Right hindlimb (tissue), 1 donor: ENCODE measurements around the gene VPS33B.
"Not testable (repeated sequence)": the region's sequence is repeated elsewhere in the genome, so short reads cannot be mapped to it uniquely, and the experiment has no call there.

Source experiments
- DNase-seq: peaks from one replicate; pipeline ENCODE4 v3.0.0-alpha.2; 2018

Gene VPS33B

DNA sequence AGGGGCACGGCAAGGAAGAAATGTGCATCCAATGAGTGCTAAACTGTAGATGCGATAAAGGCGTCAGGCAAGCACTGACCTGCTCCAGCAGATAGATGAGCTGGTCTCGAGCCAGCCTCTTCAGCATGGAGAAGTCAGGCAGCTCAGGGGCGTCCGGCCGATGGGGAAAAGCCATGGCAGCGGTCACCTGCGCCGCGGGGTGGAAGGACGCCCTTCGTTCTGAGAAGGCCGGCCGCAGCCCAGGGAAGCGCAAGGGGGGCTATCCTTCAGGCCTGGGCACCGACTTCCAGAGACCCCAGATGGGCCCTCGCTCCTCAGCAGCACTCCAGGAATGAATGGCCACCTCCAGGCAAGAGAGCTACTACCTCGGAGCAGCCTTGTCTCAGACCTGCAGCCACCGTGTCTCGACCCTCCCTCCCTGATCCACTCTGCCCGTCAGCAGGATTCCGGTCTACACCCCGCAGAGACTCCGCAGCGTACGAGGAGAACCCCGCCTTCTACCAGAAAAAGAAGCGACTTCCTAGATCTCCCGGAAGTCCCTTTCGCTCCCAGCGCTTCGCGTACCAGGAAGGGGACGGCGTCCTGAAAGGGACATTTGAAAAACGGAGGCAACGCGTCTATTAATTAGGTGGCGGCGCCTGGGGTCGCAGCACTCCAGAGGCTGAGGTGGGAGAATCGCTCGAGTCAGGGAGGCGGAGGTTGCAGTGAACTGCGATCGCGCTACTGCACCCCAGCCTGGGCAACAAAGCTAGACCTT, at the start of gene VPS33B:
VPS33B (minus strand) TSS at position 520 of the 757 bp plus-strand sequence; CDS start at position 175, 345 bp downstream.
- DNase-seq: peak; percentile 88

DNA sequence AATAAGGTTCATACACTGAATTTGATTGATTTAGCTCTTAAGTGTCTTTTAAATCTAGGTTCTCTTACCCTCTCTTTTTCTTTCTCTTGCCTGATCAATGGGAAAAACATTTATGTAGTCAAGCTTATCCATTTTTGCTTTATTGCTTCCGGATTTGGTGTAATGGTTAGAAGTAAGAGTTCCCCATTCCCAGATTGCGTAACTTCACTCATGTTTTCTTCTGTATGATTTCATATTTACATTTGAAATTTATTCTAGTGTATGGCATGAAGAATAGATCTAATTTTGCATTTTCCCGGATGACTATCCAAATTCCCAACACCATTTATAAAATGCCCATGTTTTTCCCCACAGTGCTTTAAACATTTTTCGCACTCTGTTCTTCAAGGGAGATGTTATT, 49.8 kb upstream of the VPS33B start:
- DNase-seq: no peak

DNA sequence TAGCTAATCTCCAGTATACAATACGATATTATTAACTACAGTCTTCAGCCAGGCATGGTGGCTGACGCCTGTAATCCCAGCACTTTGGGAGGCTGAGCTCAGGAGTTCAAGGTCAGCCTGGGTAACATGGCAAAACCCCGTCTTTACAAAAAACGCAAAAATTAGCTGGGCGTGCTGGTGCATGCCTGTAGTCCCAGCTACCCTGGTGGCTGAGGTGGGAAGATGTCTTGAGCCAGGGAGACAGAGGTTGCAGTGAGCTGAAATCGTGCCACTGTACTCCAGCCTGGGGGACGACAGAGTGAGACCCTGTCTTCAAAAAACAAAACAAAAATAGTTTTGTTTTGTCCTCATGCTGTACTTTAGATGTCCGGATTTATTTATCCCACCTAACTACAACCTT, 48.5 kb upstream of the VPS33B start:
- no peak for DNase-seq

DNA sequence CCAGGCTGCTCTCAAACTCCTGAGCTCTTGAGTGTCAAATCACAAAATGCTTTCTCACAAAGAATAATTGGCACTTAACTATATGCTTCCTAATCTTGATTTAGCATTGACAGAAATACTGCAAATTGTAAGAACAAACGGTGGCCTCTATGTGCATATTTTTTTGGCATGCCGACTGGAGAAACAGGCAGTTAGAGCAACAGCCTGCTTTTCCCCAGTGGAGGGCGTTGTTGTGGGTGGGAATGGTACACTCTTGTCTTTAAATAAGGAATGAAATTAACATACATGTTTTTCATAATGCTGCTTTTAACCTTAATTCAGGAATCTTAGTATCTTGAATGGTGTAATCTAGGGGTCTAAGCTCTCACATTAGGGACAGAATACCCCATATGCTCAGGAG, 46.6 kb upstream of the VPS33B start:
- no peak for DNase-seq

DNA sequence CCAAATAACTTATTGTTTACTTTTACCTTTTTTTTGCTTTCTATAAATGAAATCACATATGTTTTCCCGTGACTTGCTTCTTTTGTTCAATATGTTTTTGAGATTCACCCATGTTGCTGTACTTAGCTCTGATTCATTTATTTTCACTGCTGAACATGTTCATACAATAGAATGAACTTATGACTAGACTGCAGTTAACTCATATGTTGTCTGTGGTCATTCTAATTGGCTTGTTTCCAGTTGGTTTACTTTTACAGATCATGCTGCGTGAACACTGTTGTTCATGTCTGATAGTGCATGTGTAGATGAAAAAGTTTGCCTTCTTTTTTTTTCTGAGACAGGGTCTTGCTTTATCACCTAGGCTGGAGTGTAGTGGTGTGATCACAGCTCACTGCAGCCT, 46.0 kb upstream of the VPS33B start:
- DNase-seq: no peak

DNA sequence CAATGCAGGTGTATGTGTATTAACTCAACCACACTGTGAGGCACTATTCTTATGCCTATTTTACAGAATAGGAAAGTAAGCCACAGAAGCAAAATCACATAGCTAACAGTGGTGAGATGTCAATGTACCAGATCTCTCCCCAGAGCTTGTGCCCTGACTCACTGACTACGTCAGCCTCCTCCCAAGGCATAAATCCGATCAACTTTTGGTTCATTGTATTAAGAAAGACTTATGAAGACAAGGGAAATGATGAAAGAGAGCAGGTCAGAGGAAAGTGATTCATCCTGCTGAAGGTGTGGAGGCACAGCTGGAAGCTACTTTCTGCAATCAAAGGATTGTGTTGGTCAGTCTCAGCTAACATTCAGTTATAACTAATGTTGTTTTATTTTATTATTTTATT, 44.6 kb upstream of the VPS33B start:
- no peak for DNase-seq

DNA sequence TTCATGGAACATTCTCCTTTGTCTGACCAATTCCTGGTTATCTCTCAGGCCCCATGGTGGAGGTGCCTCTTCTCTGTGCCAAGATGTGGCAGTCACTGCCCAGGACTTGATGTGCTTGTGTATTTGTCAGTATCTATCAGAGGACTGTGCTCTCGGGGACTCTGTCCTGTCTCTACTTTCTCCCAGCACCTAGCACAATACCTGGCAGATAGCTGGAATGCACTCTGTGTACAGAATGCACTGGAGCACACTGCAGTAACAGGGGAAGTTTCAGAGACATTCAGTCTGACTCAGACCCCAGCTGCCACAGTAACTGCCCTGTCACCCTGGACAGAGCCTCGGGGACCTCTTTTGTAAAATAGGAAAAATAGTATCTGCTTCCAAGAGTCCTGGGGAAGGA, 43.1 kb upstream of the VPS33B start:
- DNase-seq: no peak

DNA sequence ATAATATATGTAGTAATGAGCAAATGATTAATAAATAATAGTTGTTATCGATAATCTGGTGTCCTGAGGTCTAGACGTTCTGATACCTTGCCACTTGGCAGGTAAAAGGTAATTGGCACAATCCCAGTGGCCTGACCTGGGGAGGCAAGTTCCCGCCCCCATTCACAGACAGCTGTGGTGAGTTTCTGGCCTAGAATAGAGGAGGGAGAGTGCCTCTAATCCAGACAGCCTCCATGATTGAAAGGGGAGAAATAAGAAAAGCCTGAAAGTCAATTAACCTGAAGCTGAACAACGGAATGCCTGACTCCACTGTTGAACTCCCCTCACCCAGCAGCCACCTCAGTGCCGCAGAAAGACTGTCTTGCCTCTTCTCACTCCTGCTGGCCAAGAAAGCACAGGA, 39.6 kb upstream of the VPS33B start:
- DNase-seq: no peak

DNA sequence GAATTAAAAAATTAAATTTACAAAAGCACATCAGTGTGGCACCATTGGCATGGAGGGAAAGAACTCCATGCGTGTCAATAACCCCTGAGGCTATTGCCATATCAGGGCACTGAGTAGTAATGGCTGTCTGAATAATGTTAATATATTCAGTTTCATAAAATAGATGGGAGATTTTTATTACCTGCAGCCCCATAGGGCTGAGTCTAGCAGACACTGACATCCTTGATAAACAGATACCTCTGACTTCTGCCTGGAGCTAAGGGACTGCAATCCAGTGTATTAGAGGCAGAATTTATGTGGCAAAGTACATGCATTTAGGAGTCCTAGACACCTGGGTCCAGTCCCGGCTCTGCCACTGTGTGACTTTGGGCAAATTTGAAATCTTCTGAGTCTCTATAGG, 38.8 kb upstream of the VPS33B start:
- no peak for DNase-seq

DNA sequence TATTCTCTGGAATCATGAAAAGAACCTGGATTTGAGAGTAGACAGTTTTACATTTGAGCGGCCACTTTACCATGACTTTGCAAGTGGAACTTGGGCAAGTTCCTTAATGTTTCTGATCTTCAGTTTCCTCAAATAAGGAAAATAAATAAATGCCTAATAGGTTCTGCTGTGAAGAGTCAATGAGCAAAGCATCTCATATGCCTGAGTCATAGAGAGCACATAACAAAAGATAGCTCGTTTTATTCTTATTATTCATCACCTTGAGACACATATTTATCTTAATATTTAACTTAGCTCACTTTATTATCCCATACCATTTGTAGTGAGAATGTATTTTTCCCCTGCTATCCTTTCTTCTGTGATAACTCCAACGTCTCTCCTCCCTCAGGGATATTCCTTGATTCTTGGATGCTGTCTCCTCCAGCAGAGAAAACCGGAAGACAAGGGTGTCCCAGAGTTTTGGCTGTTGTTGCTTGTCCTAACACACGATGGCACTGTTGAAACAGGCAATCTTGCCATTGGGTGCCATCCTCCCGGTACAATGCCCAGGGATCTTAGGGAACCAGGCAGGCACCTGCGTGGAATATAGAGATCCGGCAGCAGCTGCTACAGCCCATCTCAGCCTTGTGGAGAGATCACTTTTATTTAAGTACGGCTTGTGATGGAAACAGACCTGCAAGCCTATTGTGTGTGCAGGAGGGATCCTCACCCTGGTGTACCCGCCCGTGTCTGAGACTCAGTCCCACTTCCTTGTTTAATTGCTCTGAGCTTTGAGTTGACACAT, 33.3 kb upstream of the VPS33B start:
- DNase-seq: peak; percentile 58

DNA sequence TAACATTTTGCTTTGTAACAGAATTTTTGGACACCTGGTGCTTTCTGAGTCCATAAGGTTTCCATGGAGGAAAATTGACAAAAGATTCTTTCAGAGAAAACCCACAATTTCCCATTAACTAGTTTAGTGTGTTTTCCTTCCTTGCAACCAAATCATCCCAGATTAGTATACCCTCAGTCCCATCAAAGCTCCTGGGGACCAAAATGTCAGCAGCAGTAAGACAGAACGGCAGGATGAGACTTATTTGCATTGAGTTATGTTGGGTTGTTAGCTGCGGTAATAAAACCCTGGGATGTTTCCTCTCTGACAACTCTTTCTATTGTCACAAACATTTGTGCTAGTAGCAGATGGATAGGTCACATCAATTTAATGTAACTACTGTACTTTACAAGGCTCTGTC, 32.4 kb upstream of the VPS33B start:
- no peak for DNase-seq

DNA sequence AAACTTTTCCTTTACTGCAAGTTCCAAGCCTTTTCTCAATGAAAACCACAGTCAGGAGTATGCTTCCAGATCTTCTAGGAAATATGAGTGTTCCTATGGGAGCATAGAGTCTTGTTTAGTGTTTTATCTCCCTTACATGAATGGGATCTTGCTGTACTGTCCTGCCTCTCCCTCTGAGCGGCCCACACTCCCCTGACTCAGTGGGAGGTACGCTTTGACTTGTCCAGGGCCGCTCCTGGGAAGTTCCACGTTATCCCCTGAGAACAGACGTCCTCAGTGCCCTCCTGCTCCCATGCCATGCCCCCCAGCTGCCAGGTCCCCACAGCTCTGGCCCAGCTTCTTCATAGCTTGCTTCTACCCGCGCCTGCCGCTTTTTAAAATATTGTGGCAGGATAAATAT, 28.9 kb upstream of the VPS33B start:
- DNase-seq: no peak

DNA sequence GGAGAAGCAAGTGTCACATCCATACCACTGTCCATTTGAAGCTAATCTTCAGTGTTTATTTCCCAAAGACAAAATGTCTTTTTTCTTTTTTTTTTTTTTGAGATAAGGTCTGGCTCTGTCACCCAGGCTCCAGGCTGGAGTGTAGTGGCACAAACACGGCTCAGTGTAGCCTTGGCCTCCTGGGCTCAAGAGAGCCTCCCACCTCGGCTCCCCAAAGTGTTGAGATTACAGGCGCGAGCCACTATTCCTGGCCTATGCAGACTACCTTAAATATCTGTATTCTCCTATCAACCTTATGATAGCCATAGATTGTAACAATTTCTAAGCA, 27.7 kb upstream of the VPS33B start:
- DNase-seq: no peak

DNA sequence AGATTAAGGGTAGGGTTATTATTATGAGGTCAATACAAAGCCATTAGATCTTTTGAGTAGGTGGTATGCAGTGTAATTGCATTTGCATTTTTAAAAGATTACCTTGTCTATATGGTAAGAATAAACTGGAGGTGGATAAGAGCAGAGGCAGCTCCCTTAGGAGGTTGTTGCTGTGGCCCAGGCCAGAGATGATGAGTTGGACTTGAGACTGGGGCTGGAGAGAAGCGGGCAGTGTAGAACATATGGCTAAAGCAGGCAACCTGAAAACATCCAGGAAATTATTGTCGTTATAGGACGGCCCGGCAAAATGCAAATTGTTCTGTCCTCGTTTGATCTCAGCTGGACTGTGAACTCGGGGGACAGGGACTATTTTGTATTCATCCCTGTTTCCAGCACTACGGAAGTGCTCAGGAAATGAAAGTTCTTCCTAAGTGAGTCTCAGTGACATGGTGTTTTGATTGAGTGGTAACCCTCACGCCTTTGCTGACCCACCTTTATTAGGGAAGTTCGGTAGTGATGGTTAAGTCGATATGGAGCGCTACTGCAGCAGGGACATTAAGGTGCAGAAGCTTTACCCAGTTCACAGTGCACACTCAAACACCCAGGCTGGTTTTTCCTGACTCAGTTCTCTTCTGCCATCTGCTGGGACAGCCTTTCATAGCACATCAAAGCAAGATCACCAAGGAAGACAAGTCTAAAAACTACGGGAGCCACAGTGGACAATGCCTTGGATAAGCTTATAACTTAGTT, 27.2 kb upstream of the VPS33B start:
- peak; percentile 71 for DNase-seq

DNA sequence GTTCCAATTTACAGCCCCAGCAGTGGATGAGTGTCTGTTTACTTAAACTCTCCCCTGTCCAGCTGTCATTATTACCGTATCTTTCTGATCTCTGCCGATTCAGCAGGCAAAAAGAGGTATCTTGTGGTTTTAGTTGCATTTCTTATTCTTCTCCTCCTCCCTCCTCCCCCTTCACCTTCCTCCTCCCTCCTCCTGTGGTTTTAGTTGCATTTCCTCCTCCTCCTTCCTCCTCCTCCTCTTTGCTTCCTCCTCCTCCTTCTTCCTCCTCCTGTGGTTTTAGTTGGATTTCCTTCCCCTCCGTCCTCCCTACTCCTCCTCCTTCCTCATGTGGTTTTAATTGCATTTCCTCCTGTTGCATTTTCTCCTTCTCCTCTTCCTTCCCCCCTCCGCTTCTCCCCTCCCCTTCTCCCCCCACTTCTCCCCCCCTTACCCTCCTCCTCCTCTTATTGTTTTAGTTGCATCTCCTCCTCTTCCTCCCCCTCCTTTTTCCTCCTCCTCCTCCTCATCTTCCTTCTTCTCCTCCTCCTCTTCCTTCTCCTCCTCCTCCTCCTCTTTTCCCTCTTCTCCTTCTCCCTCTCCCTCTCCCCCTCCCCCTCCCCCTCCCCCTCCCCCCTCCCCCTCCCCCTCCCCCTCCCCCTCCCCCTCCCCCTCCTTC, 25.3 kb upstream of the VPS33B start:
- DNase-seq: no peak

DNA sequence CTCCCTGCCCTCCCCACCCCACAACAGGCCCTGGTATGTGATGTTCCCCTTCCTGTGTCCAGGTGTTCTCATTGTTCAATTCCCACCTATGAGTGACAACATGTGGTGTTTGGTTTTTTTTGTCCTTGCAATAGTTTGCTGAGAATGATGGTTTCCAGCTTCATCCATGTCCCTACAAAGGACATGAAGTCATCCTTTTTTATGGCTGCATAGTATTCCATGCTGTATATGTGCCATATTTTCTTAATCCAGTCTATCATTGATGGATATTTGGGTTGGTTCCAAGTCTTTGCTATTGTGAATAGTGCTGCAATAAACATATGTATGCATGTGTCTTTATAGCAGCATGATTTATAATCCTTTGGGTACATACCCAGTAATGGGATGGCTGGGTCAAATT, 23.7 kb upstream of the VPS33B start:
- DNase-seq: not testable (repeated sequence)

DNA sequence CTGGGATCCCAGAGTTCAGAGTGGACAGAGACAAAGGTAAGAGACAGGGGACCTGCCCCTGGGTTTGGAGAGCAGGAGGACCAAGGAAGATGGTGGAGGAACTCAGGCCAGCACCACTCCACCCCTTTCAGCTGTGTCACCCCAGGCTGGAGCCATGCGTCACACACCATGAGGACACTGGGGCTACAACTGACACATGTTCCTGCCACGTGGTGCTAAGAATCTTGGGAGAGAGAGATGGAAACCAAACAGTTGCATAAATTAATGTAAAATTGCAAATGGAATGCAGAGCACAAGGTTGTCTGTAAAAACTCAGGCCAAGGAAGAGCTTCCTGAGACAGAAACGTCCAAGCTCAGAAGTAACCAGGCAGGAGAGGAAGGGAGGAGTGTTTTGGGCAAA, 22.7 kb upstream of the VPS33B start:
- DNase-seq: no peak

DNA sequence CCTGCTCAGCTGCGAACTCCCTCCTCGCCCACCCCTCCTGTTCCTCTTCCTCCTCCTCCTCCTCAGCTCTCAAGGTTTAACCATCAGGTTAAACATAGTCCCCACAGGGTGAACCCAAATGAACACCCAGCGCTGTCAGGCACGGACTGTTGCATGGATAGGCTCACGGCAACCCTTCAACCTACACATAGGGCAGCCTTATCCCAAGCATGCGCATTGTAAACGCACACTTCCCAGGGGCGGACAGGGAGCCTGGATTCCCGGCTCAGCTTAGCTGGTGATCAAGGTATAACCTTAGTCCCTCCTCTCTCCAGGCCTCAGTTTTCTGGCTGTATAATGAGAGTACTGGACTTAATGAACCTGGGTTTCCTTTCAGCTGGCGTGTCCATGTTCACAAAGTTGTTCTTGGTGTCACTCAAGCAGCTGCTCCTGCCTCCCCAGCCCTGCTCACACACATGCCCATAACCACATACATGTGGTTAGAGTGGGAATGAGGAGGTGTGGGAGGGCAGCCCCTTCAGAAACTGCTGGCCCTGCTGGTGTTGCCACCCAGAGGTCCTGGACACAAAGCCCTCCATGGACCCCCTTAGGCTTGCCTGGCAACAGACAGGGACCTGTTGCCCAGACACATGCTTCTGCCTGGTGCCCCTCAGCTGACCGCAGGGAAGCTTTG, 20.9 kb upstream of the VPS33B start:
- DNase-seq: no peak

DNA sequence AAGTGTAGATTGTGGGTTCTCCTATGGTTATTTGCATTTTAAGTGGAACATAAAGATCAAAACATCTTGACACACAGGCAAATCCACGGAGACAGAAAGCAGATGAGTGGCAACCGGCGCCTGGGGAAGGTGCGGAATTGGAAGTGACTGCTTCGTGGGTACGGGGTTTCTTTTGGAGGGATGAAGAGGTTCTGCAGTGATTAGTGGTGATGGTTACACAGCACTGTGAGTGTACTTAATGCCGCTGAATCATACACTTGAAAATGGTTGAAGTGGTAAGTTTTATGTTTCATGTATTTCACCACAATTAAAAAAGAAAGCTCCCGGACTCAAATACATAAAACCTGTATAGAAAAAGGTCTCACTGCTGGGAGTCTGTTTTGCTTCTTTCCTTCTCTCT, 18.5 kb upstream of the VPS33B start:
- DNase-seq: no peak

DNA sequence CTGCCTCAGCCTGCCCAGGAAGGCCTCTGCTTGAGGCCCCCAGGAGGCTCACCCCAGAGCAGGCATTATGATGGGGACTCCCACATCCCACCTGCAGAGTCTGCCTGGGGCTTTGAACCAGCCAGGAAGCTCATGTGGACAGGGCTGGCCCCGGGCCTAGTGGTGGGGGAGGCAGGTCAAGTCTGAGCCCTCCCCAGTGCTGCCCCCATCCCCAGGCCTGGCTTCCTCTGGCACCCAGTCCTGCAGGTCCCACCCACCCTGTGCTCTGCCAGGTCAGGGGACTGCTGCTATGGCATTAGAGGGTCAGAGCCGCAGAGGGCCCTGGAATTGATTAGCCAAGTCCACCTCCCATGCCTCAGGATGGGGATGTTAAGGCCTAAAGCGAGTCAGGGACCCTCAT, 17.6 kb upstream of the VPS33B start:
- DNase-seq: no peak

DNA sequence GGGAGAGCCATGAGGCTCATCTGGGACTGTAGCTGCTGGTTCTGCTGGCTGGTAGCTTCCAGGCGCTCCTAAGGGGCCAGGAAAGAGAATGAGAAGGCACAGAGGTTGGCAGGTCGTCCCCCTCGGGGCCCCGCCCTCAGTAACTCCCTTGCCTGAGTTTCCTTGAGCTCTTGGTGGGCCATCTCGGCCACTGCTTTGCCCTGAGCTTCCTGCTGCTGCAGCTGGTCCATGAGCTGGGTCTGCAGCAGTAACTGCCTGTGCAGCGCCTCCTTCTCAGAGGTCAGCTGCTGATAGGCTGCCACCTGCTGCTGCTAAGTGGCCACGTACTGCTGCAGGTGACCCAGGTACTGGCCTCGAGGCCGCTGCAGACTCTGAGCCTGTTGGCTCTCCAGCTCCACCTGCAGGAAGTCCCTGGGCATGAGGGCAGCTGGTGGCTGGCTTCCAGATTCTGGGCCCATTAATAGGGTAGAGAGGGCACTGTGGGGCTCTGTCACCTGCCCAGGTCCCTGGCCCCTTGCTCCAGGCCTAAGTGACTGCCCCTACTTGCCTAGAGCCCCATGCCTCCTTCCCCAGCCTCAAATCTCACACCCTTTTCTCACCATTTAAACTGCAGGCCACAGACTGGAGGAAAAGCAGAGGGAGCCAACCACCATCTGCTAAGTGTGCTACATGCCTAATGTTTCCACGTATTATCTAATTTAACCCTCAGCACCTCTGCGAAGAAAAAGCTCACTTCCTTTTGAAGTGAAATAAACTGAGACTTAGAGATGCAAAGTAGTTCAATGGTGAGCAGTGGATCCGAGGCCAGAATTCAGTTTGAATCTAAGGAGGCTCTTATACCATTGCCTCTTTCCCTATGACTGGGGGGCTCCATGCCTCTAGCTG, 10.8 kb upstream of the VPS33B start:
- no peak for DNase-seq

DNA sequence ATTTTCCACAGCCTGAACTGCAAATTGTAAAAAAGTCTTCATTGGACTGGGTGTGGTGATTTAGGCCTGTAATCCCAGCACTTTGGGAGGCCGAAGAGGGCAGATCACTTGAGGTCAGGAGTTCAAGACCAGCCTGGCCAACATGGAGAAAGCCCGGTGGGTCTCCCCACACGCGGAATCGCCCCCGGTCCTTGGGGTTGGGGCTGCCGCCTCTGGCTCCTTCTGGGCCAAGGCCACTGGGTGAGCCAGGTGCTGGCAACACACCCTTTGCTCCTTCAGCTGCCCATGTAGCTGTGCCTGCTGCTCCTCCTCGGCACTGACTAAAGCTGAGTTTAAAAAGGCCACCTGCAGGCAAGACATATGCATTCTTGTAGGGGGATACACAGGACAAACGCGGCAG, 9.4 kb upstream of the VPS33B start:
- DNase-seq: no peak
